IMR-90 (cell line): ENCODE results near the gene REXO5. TPM values are rescaled to one million over a fixed set of nuclear protein-coding genes. Genes with fewer than 3 reads are reported as not detected.

ENCODE experiments used
- ATAC-seq: fragments of 200-7000 bp; cut with Tn5 transposase; 2 replicates; pipeline ENCODE4 v1.9.1; 2020; ENCODE audit warnings: low read depth, mild to moderate bottlenecking, moderate library complexity
- BruUV-seq: library from RNA; stranded (reverse); fragments of 400-500 nt; replicated peaks from 2 replicates; lab custom pipeline; 2021; lab: Mats Ljungman, UMichigan
- CTCF ChIA-PET: fragments of 300-600 bp; formaldehyde crosslinking; extraction: SDS; loops from one replicate; lab custom pipeline; 2021; ENCODE audit warnings: antibody characterized with exemption; lab: Yijun Ruan, JAX
- POLR2A ChIA-PET: fragments of 300-600 bp; sonication (Branson Sonifier 250); formaldehyde crosslinking; loops from one replicate; lab custom pipeline; 2022; ENCODE audit warnings: antibody characterized with exemption; ENCODE audit not compliant: unreplicated experiment; lab: Charles Lee
- DNase-seq: peaks from one replicate; pipeline ENCODE4 v3.0.0; 2013
- H2AFZ ChIP-seq: replicated peaks from 2 replicates; pipeline ENCODE3; 2013; ENCODE audit warnings: low read length, mild to moderate bottlenecking; ENCODE audit not compliant: poor library complexity
- H2AK5ac ChIP-seq: 2 replicates; pipeline ENCODE4 v1.6.1; 2013; ENCODE audit warnings: low read depth, low read length, inconsistent platforms
- H2AK9ac ChIP-seq: replicated peaks from 2 replicates; pipeline ENCODE3; 2013; ENCODE audit warnings: mild to moderate bottlenecking, low read depth, low read length, moderate library complexity; ENCODE audit not compliant: poor library complexity
- H2BK120ac ChIP-seq: 2 replicates; pipeline ENCODE4 v1.6.1; 2013; ENCODE audit warnings: low read depth, low read length, inconsistent platforms
- H2BK15ac ChIP-seq: 3 replicates; pipeline ENCODE4 v1.6.1; 2013; ENCODE audit warnings: low read depth, low read length, inconsistent platforms
- H2BK20ac ChIP-seq: 2 replicates; pipeline ENCODE4 v1.6.1; 2013; ENCODE audit warnings: low read depth, mild to moderate bottlenecking, inconsistent platforms, low read length, moderate library complexity
- H2BK5ac ChIP-seq: 2 replicates; pipeline ENCODE4 v1.6.1; 2013; ENCODE audit warnings: mild to moderate bottlenecking, low read depth, low read length, inconsistent platforms; ENCODE audit not compliant: poor library complexity, severe bottlenecking
- H3K14ac ChIP-seq: replicated peaks from 2 replicates; pipeline ENCODE4 v1.6.1; 2013; ENCODE audit warnings: low read depth, low read length, inconsistent platforms
- H3K18ac ChIP-seq: 2 replicates; pipeline ENCODE4 v1.6.1; 2013; ENCODE audit warnings: low read depth, low read length, control low read depth
- H3K23ac ChIP-seq: 2 replicates; pipeline ENCODE4 v1.6.1; 2013; ENCODE audit warnings: low read depth, low read length, inconsistent platforms
- H3K27ac ChIP-seq: 2 replicates; pipeline ENCODE4 v1.5.1; 2013; ENCODE audit warnings: mild to moderate bottlenecking, control low read depth, low read length; ENCODE audit not compliant: insufficient read depth
- H3K27me3 ChIP-seq: 2 replicates; pipeline ENCODE4 v1.6.1; 2013; ENCODE audit warnings: low read length; ENCODE audit not compliant: control insufficient read depth, insufficient read depth
- H3K36me3 ChIP-seq: 2 replicates; pipeline ENCODE4 v1.6.1; 2013; ENCODE audit warnings: low read length, mixed read lengths; ENCODE audit not compliant: control insufficient read depth, insufficient read depth
- H3K4ac ChIP-seq: 2 replicates; pipeline ENCODE4 v1.6.1; 2013; ENCODE audit warnings: low read depth, low read length, inconsistent platforms
- H3K4me1 ChIP-seq: 2 replicates; pipeline ENCODE4 v1.6.1; 2013; ENCODE audit warnings: low read length, mixed read lengths; ENCODE audit not compliant: control insufficient read depth, insufficient read depth
- H3K4me2 ChIP-seq: 2 replicates; pipeline ENCODE4 v1.6.1; 2013; ENCODE audit warnings: low read depth, mild to moderate bottlenecking, control low read depth, low read length, moderate library complexity
- H3K4me3 ChIP-seq: 2 replicates; pipeline ENCODE4 v1.5.1; 2013; ENCODE audit warnings: low read depth, mild to moderate bottlenecking, control low read depth, low read length, moderate library complexity; ENCODE audit not compliant: insufficient read depth
- H3K56ac ChIP-seq: 2 replicates; pipeline ENCODE4 v1.6.1; 2013; ENCODE audit warnings: low read length, inconsistent platforms; ENCODE audit not compliant: insufficient read depth; ENCODE audit errors: extremely low read depth
- H3K79me1 ChIP-seq, 2 experiments: 2 replicates each; pipeline ENCODE4 v1.6.1; 2013; ENCODE audit warnings: low read length in 2 of 2, inconsistent platforms in 1 of 2, low read depth in 1 of 2
- H3K9ac ChIP-seq: 2 replicates; pipeline ENCODE4 v1.6.1; 2013; ENCODE audit warnings: low read depth, low read length, control low read depth
- H3K9me1 ChIP-seq: 2 replicates; pipeline ENCODE4 v1.6.1; 2013; ENCODE audit warnings: low read length, inconsistent platforms; ENCODE audit not compliant: insufficient read depth
- H3K9me3 ChIP-seq: 2 replicates; pipeline ENCODE4 v1.6.1; 2013; ENCODE audit warnings: low read length; ENCODE audit not compliant: control insufficient read depth, insufficient read depth
- H4K20me1 ChIP-seq: 2 replicates; pipeline ENCODE4 v1.6.1; 2013; ENCODE audit warnings: low read length, inconsistent platforms; ENCODE audit not compliant: insufficient read depth
- H4K5ac ChIP-seq: 2 replicates; pipeline ENCODE4 v1.6.1; 2013; ENCODE audit warnings: mild to moderate bottlenecking, low read depth, low read length, control low read depth
- H4K8ac ChIP-seq, 2 experiments: 2 replicates each; pipeline ENCODE4 v1.6.1; 2013; ENCODE audit warnings: low read depth in 2 of 2, low read length in 2 of 2, control low read depth in 1 of 2, inconsistent platforms in 1 of 2
- H4K91ac ChIP-seq: 2 replicates; pipeline ENCODE4 v1.6.1; 2013; ENCODE audit warnings: low read depth, low read length, inconsistent platforms; ENCODE audit not compliant: insufficient read depth
- CEBPB ChIP-seq: IDR thresholded peaks from 2 replicates; pipeline ENCODE4 v1.6.1; 2012; ENCODE audit warnings: low read depth, low read length, improper control_type of control experiment
- CHD1 ChIP-seq: IDR thresholded peaks from 2 replicates; pipeline ENCODE4 v1.6.1; 2012; ENCODE audit warnings: low read depth, low read length, improper control_type of control experiment
- FOS ChIP-seq: fragments of 150-350 bp; IDR thresholded peaks from 2 replicates; pipeline ENCODE4 v1.6.1; 2016; ENCODE audit warnings: low read depth, low read length
- MAFK ChIP-seq: IDR thresholded peaks from 2 replicates; pipeline ENCODE4 v1.6.1; 2012; ENCODE audit warnings: low read depth, low read length, improper control_type of control experiment
- MAZ ChIP-seq: IDR thresholded peaks from 2 replicates; pipeline ENCODE4 v1.6.1; 2012; ENCODE audit warnings: low read depth, mild to moderate bottlenecking, low read length, improper control_type of control experiment, moderate library complexity, borderline replicate concordance
- MXI1 ChIP-seq: IDR thresholded peaks from 2 replicates; pipeline ENCODE4 v1.6.1; 2012; ENCODE audit warnings: low read depth, mild to moderate bottlenecking, low read length, moderate library complexity, borderline replicate concordance
- NFE2L2 ChIP-seq: fragments of 150-350 bp; IDR thresholded peaks from 2 replicates; pipeline ENCODE4 v1.6.1; 2016; ENCODE audit warnings: low read depth, mild to moderate bottlenecking, low read length
- RCOR1 ChIP-seq: IDR thresholded peaks from 2 replicates; pipeline ENCODE4 v1.6.1; 2012; ENCODE audit warnings: mild to moderate bottlenecking, low read length, improper control_type of control experiment; ENCODE audit not compliant: insufficient replicate concordance
- SMC3 ChIP-seq: fragments of 150-350 bp; IDR thresholded peaks from 2 replicates; pipeline ENCODE4 v1.6.1; 2016; ENCODE audit warnings: low read depth, mild to moderate bottlenecking, antibody characterized with exemption, low read length, moderate library complexity
- USF2 ChIP-seq: fragments of 150-350 bp; IDR thresholded peaks from 2 replicates; pipeline ENCODE4 v1.6.1; 2017; ENCODE audit warnings: mild to moderate bottlenecking, antibody characterized with exemption, low read length, low read depth
- dilution Hi-C: fragments of 300-500 bp; cut with HindIII; formaldehyde crosslinking; loops from one replicate; pipeline ENCODE4 v1.14.3; 2018; ENCODE audit warnings: low sequenced_read_pairs; ENCODE audit not compliant: unreplicated experiment
- in situ Hi-C: fragments of 300-500 bp; cut with MboI; formaldehyde crosslinking; loops from 3 replicates; pipeline ENCODE4 v1.14.3; 2019; ENCODE audit warnings: low sequenced_read_pairs, inconsistent platforms, mixed read lengths
- intact Hi-C: fragments of 100-400 bp; cut with micrococcal nuclease; formaldehyde crosslinking; loops from 2 replicates; pipeline ENCODE4 v1.10.0; 2022
- polyA plus RNA-seq, 3 experiments: library from polyadenylated mRNA; depleted of rRNA; stranded (reverse); fragments of >200 nt; gene quantifications; 2 replicates each; pipeline ENCODE4 v1.2.3, GENCODE V29; 2012; ENCODE audit warnings: low replicate concordance in 1 of 3
- total RNA-seq: library from RNA; depleted of rRNA; stranded (reverse); fragments of >200 nt; gene quantifications from 2 replicates; pipeline ENCODE4 v1.2.3, GENCODE V29; 2012
- TF ChIP-seq, protein P1 (sequence below): fragments of 150-350 bp; IDR thresholded peaks from 2 replicates; pipeline ENCODE4 v1.6.1; 2016; ENCODE audit warnings: low read depth, mild to moderate bottlenecking, low read length, moderate library complexity, borderline replicate concordance

The REXO5 gene
- total and polyA plus RNA-seq, 2 of the 4 experiments (the other 2 are of a cell fraction), result 3.7 to 7.0 TPM

DNA sequence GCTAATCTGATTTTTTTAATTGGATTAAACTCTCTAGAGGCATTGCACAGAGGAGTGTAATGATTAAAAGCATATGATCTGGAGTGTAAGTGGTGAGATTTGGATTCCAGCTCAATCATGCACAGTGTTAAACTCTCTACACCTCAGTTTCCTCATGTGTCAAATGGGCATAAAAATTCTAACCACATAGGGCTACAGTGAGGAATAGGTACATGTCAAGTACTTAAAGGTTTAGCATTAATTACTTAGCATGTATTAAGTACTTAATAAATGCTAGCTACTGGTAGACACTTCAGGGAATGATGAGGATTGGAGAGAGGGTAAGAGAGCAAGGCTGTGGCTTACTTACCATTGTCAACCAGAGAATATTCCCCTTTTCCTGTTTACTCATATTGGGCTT, 17.2 kb upstream of the REXO5 start:
- Histone ChIP-seq H4K20me1 (no peaks in the 10 kb centered on the region), H3K9me1 (no peaks in the 10 kb centered on the region), H4K8ac (no peak overlapping the region), H2BK15ac (no peak overlapping the region), H3K27ac (no peak overlapping the region), H3K9me3 (no peaks in the 10 kb centered on the region), H3K18ac (no peak overlapping the region), H3K36me3 (no peaks in the 10 kb centered on the region), H4K91ac (no peak overlapping the region), H3K14ac (no peak overlapping the region), H3K56ac (no peak overlapping the region), H2AFZ (no peak overlapping the region), H3K4me2 (no peak overlapping the region), H2AK9ac (no peak overlapping the region), H3K27me3 (no peaks in the 10 kb centered on the region), H3K23ac (no peak overlapping the region), H3K4me1 (peaks cover 2% of the 10 kb centered on the region; the same call in 1 of the 2 replicates), H3K9ac (no peak overlapping the region), H3K4me3 (no peak overlapping the region), H4K5ac (no peak overlapping the region), H2AK5ac (no peak overlapping the region), H2BK120ac (no peak overlapping the region), H2BK20ac (no peak overlapping the region), H2BK5ac (no peak overlapping the region), H3K79me1 (no peaks in the 10 kb centered on the region), H3K4ac (no peak overlapping the region)
- intact Hi-C loops, result no loop called here
- ChIA-PET POLR2A (no interaction called here), CTCF (no interaction called here)
- BruUV-seq, result no TSS peak
- DNase-seq, result no peak
- in situ Hi-C loops, result no loop called here
- dilution Hi-C loops, result no loop called here
- ATAC-seq, result no peak
- TF ChIP-seq FOS (no peak), NFE2L2 (no peak), RCOR1 (no peak), MAZ (no peak), CHD1 (no peak), SMC3 (no peak), CEBPB (no peak), MAFK (no peak), MXI1 (no peak), USF2 (no peak)
- TF ChIP-seq, protein P1, sequence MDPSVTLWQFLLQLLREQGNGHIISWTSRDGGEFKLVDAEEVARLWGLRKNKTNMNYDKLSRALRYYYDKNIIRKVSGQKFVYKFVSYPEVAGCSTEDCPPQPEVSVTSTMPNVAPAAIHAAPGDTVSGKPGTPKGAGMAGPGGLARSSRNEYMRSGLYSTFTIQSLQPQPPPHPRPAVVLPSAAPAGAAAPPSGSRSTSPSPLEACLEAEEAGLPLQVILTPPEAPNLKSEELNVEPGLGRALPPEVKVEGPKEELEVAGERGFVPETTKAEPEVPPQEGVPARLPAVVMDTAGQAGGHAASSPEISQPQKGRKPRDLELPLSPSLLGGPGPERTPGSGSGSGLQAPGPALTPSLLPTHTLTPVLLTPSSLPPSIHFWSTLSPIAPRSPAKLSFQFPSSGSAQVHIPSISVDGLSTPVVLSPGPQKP, result no peak
